Measurements from ENCODE around the gene DPH2. TPM values are rescaled to one million over a fixed set of nuclear protein-coding genes. Genes with fewer than 3 reads are reported as not detected.

Gene DPH2
- total and polyA plus RNA-seq, 2 of the 8 experiments (the other 6 are each of a cell fraction or from before 2014, with no cell fraction given): 64.9 to 92.1 TPM

GRCh38 chr1:43985984-43986595 lies 16.3 kb downstream of the DPH2 start:
- POLR2A ChIA-PET (ENCODE audit: partially characterized antibody): interaction anchor here (1.2 to 13.6 kb wide), 3 partner anchors 10 to 45 kb away, joined by 5 to 189 read pairs (median 47); partner anchors contain the start of genes ATP6V0B, B4GALT2, DPH2 and SLC6A9
- TF ChIP-seq SAP30 (IDR thresholded peaks at IDR 0.05; ENCODE audit: insufficient read depth, insufficient replicate concordance, low read length) (no peak), CHD1 (IDR thresholded peaks at IDR 0.05; ENCODE audit: low read depth, low read length) (no peak), TEAD4 (IDR thresholded peaks at IDR 0.05; ENCODE audit: low read depth, low read length) (no peak)
- peaks cover 0 to 5% (median 2%) of the 10 kb centered on the region in 4 experiments; a peak in 3 of 7 replicates for H3K4me1 ChIP-seq (replicated peaks in 1 of 4; ENCODE audit: control insufficient read depth in 3 of 4, insufficient read depth in 4 of 4, low read length in 3 of 4)
- no peak overlapping the region for H2AFZ ChIP-seq (ENCODE audit: low read length)
- no peak overlapping the region for H3K27ac ChIP-seq (ENCODE audit: low read depth, low read length)
- no peak overlapping the region for H4K91ac ChIP-seq (replicated peaks; ENCODE audit: insufficient read length, low read length)
- no peak overlapping the region for H3K56ac ChIP-seq (replicated peaks; ENCODE audit: insufficient read length, low read depth, low read length)
- H3K27me3 ChIP-seq (replicated peaks in 1 of 4; ENCODE audit: control insufficient read depth in 3 of 4, extremely low read depth in 1 of 4, insufficient read depth in 3 of 4, low read length in 3 of 4): no peaks in the 10 kb centered on the region
- 91% methylated on average over 4 of the region's 4 CpGs; no CpG with 5 or more reads in 1 of the 2 experiments for WGBS, 2 experiments (ENCODE audit: extremely low coverage in 1 of 2, insufficient coverage in 1 of 2, insufficient read length in 1 of 2, insufficient replicate concordance in 2 of 2, low coverage in 1 of 2, low lambda C conversion rate in 2 of 2, missing lambda C conversion rate in 1 of 2)
- H2AK5ac ChIP-seq (ENCODE audit: low read depth, low read length): no peak overlapping the region
- peaks cover 0 to 19% (median 9%) of the 10 kb centered on the region in 4 experiments; a peak in 4 of 8 replicates for H3K36me3 ChIP-seq (ENCODE audit: control insufficient read depth in 2 of 4, insufficient read depth in 4 of 4, low read length in 3 of 4)
- CTCF ChIA-PET (ENCODE audit: partially characterized antibody): interaction anchor here (1.0 to 21.8 kb wide), 8 partner anchors 10 to 273 kb away, joined by 3 to 478 read pairs (median 17); partner anchors contain the start of gene ATP6V0B
- H3K4me2 ChIP-seq (ENCODE audit: insufficient read depth in 1 of 2, low read depth in 2 of 2, low read length in 2 of 2): no peak overlapping the region
- H3K4ac ChIP-seq (replicated peaks; ENCODE audit: insufficient read length, low read depth, low read length): no peak overlapping the region
- no peak overlapping the region for H3K18ac ChIP-seq (ENCODE audit: extremely low read depth, low read length)
- H3K79me1 ChIP-seq (ENCODE audit: low read depth, low read length): peaks cover 9% of the 10 kb centered on the region
- no peak overlapping the region for H4K5ac ChIP-seq (ENCODE audit: insufficient read length, low read depth, low read length)
- no peak overlapping the region for H4K8ac ChIP-seq (ENCODE audit: extremely low read depth, insufficient read depth, low read length)
- no peak overlapping the region for H2BK15ac ChIP-seq (ENCODE audit: low read length)
- H2BK12ac ChIP-seq (ENCODE audit: low read depth, low read length): no peak overlapping the region
- no peaks in the 10 kb centered on the region for H3K79me2 ChIP-seq (ENCODE audit: control insufficient read depth in 1 of 2, insufficient read depth in 2 of 2, low read length in 2 of 2)
- DNase-seq (ENCODE audit: low read depth in 1 of 2, low spot score in 2 of 2): no peak
- H3K4me3 ChIP-seq (ENCODE audit: extremely low read depth in 1 of 4, insufficient read depth in 2 of 4, low read depth in 3 of 4, low read length in 4 of 4): no peak overlapping the region
- H3K9ac ChIP-seq (replicated peaks in 1 of 4; ENCODE audit: extremely low read depth in 1 of 4, low read depth in 3 of 4, low read length in 3 of 4): no peak overlapping the region
- no peaks in the 10 kb centered on the region for H3K9me3 ChIP-seq (ENCODE audit: insufficient read depth in 2 of 2, low read depth in 1 of 2, low read length in 1 of 2)
- H2BK20ac ChIP-seq (ENCODE audit: low read length): no peak overlapping the region
- H2BK5ac ChIP-seq (ENCODE audit: low read depth, low read length): no peak overlapping the region
- H4K20me1 ChIP-seq (replicated peaks in 1 of 2; ENCODE audit: control insufficient read depth in 1 of 2, insufficient read depth in 2 of 2, low read length in 2 of 2): peaks cover 0 to 18% of the 10 kb centered on the region in 2 experiments
- peaks cover 3% of the 10 kb centered on the region; the same call in 1 of the 2 replicates for H3K23me2 ChIP-seq (ENCODE audit: low read depth, low read length)
- no peak overlapping the region for H3K14ac ChIP-seq (ENCODE audit: insufficient read length)
- no peak for FAIRE-seq
- no peak overlapping the region for H3K23ac ChIP-seq (ENCODE audit: insufficient read length)
- H2BK120ac ChIP-seq (replicated peaks; ENCODE audit: low read depth, low read length): no peak overlapping the region

All from H1 (cell line).